ENCODE results near the gene CTNNA1.
"Not testable (repeated sequence)": the region's sequence is repeated elsewhere in the genome, so short reads cannot be mapped to it uniquely, and the experiment has no call there.

Gene CTNNA1

DNA sequence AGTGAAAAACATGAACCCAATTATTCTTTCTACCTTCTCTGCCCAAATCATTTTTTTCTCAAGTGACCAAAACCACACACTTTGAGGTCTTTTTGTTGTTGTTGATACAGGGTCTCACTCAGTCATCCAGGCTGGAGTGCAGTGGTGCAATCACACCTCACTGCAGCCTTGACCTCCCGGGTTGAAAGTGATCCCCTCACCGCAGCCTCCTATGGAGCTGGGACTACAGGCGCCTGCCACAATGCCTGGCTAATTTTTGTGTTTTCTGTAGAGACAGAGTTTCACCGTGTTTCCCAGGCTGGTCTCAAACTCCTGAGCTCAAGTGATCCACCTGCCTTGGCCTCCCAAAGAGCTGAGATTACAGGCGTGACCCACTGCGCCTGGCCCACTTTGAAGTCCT lies 8.4 kb downstream of the CTNNA1 start:
- not testable (repeated sequence) for DNase-seq

DNA sequence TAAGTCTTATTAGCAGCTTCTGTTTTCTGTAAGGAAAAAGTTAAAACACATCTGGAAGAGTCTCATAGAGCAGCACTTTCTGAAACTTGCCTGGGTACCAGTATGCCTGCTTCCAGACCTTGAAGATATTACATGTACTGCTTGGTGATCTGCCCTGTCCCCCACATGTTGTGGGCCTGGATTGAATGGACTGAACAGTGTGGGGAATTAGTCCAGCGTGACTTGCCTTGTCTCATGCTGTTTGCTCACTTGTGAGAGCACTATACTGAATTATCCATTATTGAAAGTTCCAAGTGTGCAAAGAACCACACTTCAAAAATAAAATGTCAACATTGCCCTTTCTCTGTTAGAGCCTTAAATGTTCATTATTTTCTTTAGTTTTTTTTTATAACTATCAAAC lies 8.9 kb downstream of the CTNNA1 start:
- DNase-seq = no peak

DNA sequence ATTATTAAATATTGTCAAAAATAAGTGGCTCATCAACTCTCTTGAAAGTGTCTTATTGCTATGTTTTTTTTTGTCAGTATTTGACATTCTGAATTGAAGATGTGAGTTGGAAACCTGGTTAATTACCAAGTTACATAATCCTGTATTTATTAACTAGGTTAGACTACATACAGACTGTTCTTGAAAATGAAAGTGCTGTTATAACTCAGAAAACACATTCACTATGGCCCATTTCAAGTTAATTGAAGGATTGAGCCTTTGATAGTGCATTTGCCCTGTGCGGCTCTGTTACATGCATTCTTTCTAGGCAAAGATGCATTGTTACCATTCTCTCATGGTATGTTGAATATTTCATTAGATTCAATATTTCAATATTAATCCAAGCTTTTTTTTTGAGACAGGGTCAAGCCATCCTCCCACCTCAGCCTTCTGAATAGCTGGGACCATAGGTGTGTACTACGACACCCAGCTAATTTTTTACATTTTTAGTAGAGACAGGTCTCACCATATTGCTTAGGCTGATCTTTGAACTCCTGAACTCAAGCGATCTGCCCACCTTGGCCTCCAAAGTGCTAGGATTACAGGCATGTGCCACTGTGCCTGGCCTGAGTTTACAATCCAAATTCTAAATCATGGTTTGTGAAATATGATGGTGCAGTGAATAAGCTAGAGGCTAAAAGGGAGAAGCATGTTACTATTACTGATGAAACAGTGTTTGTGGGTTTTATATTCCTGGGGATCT lies 10.0 kb downstream of the CTNNA1 start:
- no peak for DNase-seq

DNA sequence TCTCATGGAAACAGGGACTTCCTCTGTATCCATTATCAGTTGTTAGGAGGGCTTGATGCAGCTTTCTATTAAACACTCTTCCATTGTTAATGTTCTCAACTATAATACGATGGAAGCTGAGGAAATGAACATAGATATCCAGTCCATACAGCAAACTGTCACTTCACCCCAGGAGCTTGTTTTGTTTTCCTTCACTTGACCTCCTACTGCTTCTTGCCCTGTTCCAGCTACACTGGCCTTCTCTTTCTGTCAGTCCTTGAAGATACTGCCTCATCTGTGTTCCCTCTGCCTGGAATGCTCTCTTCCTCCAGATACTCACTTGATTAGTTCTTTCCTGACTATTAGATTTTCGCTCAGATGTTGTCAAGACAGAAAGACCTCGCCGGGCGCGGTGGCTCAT lies 17.1 kb downstream of the CTNNA1 start:
- DNase-seq = no peak

DNA sequence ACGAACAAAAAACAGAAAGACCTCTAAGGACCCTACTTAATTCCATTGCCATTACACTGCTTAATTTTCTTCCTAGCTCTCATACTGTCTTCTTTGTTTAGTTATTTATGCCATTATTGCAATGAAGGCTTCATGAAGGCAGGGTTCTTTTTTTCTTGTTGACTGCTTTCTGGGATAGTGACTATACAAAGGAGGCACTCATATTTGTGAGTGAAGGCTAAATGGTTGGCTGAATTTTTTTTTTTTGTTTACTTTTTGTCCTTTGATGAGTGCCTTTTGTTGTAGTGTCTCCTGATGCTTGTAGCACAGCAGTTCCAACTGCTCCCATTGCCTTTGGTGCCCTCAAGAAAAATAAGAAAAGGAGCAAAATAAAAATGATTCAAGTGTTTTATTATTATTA lies 17.8 kb downstream of the CTNNA1 start:
- DNase-seq = no peak

DNA sequence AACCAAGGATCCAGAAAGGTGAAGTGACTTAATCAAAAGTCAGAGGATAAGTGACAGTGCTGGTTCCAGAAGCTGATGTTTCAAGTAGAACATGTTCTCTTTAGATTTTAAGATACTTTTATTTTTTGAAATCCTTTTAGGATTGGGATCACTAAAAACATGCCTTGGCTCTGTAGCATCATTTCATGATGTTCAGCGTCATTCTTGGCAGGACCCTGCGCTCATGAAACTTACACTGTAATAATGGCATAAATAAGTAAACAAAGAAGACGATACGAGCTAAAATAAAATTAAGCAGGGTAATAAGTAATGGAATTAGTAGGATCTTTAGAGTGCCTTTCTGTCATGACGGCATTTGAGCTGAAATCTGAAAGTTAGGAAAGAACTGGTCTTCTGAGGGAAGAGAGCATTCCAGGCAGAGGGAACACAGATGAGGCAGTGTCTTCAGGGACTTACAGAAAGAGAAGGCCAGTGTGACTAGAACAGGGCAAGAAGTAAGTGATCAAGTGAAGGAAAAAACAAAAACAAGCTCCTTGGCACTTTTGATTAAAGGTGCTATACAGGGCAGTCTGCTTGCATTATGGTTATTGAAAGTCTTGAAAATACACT lies 19.9 kb downstream of the CTNNA1 start:
- DNase-seq = no peak

DNA sequence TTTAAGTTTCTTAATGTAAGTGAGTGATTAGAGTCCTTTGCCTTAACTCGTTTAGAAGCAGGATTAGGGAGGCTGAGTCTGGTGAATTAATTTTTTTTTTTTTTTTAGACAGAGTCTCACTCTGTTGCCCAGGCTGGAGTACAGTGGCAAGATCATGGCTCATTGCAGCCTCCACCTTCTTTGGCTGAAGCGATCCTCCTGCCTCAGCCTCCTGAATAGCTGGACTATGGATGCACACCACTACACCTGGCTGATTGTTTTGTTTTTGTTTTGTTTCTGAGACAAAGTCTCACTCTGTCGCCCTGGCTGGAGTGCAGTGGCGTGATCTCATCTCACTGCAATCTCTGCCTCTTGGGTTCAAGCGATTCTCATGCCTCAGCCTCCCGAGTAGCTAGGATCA lies 20.4 kb downstream of the CTNNA1 start:
- DNase-seq = not testable (repeated sequence)

DNA sequence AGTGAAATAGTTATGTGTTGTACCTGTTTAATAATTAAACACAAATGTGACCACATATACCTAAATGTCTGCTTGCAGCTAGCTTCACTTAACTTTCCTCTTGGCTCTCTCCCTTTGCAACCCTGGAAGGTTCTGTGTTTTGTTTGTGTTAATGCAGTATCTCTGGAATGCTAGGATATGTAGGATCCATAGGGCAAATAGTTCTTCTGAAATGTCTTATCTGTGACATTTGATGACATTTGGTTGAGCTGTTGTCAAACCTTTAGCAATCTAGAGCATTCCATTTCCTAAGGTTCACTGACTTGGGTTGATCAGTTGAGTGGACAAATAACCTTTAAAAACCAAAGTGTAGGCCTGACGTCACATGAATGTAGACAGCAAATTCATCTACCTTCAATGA lies 21.8 kb downstream of the CTNNA1 start:
- DNase-seq = no peak

DNA sequence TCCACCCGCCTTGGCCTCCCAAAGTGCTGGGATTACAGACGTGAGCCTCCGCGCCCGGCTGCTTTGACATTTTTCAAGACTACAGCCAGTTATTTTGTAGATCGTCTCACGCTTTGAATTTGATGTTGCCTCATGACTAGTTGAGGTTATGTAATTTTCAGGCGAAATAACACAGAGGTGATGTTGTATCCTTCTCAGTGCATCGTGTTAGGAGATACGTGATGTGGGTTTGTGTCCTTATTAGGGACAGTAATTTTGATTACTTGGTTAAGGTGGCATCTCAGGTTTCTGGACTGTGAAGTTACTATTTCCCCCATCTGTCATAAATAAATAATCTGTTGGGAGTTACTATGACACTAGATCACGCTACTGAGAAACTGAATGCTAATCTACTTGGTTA lies 25.0 kb downstream of the CTNNA1 start:
- DNase-seq = no peak

DNA sequence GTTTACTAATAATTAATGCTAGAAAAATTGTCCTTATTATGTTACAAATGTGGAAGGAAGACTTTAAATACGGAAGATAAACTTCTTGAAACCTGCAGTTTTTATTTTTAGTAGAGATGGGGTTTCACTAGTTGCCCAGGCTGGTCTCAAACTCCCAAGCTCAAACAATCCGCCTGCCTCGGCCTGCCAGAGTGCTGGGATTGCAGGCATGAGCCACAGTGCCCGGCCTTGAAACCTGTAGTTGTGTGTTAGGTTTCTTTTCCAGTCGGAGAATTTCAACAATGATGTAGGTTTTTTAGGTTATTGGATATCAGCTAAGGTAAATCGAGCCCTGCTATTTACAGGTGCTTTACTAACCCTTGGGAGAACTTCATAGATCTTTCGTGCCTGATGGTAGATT lies 30.8 kb downstream of the CTNNA1 start:
- DNase-seq = no peak

DNA sequence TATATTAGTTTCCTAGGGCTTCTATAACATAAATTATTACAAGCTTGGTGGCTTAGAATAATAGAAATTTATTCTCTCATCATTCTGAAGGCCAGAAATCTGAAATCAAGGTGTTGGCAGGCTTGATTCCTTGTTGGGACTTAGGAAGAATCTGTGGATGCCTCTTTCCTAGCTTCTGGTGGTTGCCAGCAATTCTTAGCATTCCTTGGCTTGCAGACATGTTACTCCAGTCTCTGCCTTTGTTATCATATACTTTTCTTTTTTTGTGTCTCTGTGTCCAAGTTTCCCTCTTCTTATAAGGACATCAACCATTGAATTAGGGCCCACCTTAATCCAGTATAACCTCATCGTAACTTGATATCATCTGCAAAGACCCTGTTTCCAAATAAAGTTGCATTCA lies 31.4 kb downstream of the CTNNA1 start:
- DNase-seq = no peak

DNA sequence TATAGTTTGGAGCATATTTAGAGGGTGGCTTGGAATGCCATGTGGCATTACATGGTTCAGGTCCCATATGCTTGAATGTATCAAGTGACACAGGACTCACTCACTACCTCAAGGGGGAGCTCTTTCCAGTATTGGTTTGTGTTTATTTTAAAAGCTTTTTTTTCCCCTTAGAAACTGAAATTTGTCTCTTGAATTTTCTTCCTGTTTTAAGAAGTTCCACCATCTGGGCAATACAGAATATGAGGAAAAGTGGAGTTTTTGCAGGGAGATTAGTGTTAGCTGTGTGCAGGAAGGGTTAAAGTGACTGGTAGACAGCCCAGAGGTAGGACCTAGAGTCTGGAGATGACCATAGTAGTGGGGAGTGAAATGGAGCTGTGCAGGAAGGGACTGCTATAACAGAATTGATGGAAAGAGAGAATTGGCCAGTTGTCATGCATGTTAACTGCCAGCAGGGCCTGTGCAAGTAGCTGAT lies 36.6 kb downstream of the CTNNA1 start:
- no peak for DNase-seq

DNA sequence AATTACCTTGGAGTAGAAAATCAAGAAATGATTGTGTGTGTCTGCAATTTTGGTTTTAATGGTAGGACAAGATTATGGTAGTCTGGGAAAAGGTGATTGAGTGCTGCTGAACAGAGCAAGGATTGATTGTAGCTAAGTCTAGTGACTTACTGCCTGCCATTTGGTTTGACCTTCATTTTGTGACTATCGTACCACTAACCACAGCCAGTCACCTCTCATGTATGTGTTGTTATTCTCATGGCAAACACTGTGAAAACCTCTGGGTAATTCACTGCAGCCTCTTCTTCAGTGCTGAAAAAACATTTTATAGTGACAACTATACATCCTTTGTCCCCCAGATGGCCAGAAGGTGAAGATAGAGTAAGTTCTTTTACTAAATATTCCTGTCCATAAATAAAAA lies 37.5 kb downstream of the CTNNA1 start:
- DNase-seq = no peak

DNA sequence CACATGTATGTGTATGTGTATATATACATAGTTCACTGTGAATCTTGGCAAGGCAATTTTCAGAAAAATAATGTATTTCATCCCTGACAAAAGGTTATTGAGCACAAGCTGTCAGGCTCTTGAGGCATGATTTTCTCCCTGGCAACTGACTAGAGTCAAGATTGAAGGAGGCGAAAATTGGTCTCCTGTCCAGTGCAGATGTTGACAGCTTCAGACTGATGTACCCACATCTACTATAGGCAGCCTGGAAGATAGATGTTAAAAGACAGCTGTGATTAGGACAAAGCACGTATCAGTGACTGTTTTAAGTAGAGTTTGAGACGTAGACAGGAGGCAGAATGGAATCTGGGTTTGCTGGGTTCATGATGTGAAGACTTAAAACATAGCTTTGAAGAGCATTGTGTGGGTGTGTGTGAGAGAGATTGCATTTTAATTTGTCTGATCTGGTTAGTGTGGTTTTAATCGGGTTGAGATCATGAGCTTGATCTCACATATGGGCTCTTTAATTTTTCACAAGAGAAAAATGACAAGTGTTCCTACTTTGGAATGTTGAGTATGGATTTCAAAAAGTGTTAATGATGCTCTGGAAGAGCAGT lies 39.1 kb downstream of the CTNNA1 start:
- no peak for DNase-seq

DNA sequence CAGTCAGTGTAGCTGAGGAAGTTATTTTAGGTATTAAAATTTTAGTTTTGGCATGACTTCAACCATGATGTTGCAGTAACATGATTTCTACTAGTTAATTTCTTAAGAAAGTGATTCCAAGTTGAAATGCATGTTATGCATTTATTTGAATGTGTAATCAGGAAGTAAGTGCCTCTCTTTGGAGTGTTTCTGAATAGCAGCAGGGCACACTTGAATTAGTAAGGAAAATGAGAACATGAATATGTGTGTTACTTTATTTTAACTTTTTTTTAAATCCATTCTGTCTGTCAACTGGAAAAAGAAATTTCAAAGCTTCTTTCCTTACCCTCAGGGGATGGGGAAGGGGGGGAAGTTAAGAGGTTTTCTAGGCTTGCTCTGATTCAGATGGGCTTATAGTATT lies 40.4 kb downstream of the CTNNA1 start:
- no peak for DNase-seq

DNA sequence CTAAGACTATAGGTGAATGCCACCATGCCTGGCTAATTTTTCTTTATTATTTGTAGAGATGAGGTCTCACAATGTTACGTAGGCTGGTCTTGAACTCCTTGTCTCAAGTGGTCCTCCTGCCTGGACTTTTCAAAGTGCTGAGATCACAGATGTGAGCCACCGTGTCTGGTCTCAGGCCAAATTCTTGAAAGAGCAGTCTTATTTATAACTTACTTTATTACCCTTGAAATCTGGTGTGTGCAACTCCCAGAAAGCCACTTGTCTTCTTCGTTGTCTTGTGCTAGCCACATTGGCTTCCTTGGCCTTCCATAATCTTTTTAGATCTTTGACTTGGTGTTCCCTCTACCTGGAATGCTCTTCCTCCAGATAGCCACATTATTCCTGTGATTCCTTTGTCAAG lies 50.1 kb downstream of the CTNNA1 start:
- DNase-seq = no peak

DNA sequence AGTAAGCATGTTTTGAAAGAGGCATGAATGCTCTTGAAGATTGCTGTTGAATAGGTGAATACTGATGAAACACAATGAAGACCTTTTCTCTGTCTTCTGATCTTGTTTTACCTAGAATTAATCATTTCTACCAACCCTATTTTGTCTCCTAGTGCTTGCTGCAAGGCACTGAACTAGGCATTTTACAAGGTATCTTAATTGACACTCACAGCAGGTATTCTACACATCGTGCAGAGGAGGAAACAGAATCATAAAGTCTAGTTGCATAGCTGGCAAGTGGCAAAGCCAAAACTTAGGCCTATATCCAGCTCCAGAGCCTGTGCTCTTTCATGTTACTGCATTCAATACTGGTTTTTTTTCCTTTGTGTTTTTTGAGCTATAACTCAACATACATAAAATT lies 50.7 kb downstream of the CTNNA1 start:
- no peak for DNase-seq

DNA sequence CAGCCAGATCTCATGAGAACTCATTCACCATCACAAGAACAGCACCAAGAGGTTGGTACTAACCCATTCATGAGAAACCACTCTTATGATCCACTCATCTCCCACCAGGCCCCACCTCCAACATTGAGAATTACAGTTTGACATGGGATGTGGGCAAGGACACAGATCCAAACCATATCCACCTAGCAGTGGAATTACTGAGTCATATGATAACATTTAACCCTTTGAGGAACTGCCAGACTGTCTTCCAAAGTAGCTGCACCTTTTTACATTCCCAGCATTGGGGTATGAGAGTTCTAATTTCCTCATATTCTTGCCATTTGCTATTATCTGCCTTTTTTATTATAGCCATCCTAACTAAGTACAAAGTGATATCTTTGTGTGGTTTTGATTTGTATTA lies 51.9 kb downstream of the CTNNA1 start:
- no peak for DNase-seq

DNA sequence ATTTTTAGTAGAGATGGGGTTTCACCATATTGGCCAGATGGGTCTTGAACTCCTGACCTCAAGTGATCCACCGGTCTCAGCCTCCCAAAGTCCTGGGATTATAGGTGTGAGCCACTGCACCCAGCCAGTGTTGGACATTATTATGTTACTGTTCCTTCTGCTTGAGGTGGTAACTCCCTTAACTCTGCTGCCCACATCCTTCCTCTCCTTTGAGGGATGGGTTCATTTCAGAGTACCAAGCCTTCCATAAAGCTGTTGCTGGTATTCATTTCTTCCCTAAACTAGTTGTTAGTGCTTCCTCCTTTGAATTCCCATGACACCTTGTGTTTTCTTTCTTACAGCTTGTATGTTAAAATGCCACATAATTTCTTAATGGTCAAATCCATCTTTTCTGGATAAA lies 54.0 kb downstream of the CTNNA1 start:
- no peak for DNase-seq

DNA sequence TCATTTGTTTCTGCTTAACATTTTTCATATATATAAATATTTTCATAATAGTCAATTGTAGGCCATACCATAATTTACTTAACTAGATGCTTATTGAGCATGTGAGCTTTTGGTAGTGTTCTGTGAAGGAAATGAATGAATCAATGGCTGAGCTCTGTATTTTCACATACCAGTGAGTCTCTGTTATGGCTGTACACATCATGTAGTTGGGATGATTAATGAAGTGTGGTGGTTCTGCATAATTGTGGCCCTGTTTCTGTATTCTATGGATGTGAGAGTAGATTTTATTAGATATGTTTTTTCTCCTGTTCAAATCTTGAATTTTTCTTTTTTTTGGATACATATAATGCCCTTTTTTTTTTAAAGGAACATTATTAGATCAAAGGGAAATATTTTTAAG lies 56.2 kb downstream of the CTNNA1 start:
- DNase-seq = no peak

DNA sequence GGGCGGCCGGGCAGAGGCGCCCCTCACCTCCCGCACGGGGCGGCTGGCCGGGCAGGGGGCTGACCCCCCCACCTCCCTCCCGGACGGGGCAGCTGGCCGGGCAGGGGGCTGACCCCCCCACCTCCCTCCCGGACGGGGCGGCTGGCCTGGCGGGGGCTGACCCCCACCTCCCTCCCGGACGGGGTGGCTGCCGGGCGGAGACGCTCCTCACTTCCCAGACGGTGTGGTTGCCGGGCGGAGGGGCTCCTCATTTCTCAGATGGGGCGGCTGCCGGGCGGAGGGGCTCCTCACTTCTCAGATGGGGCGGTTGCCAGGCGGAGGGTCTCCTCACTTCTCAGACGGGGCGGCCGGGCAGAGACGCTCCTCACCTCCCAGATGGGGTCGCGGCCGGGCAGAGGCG lies 57.6 kb downstream of the CTNNA1 start:
- DNase-seq = not testable (repeated sequence)

DNA sequence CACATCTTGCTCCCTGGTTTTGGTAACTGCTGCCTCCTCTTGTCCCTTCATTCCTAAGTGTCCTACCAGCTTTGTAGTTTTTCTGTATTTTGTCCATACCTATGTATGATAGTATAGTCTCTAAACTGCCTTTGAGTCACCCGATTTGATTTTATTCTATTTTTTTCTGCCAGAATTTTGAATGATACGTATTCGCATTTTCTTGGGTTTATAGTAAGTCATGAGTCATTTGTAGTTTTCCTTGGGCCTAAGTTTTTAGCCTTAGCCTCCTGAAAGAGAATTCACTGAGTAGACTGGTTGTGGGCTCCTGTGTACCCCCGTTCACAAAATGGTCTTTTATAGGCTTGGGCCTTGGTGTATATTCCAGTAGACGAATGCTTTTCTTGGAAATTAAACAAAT lies 62.3 kb downstream of the CTNNA1 start:
- DNase-seq = no peak

DNA sequence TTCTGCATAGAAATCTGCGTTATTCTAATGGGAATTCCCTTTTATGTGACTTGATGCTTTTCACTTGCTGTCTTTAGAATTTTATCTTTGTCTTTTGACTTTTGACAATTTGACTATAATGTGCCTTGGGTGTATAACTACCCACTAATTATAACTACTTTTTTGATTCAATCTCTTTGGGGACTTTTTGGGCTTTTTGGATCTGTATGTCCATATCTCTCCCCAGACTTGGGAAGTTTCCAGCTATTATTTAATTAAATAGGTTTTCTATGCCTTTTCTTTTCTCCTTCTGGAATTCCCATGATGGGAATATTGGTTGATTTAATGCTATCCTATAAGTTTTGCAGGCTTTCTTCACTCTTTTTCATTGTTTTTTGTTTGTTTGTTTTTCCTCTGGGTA lies 64.0 kb downstream of the CTNNA1 start:
- DNase-seq = no peak

DNA sequence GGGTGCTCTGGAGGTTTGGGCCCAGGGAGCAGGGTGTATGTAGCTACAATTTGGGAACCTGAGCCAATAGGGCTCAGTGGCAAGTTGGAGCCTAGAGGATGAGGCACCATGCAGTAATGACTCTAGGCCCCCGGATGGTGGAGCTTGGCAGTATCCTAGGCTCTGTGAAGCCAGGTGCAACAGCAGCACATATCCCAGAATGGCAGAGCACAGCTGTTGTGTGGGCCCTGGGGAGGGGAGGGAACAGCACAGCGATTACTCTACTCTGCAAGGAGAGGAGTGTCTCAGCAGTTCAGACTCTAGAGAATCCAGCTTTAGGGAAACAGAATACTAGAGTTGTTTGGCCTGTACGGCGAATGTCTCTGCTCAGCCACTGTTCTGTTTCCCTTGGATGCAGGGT lies 65.9 kb downstream of the CTNNA1 start:
- DNase-seq = no peak

DNA sequence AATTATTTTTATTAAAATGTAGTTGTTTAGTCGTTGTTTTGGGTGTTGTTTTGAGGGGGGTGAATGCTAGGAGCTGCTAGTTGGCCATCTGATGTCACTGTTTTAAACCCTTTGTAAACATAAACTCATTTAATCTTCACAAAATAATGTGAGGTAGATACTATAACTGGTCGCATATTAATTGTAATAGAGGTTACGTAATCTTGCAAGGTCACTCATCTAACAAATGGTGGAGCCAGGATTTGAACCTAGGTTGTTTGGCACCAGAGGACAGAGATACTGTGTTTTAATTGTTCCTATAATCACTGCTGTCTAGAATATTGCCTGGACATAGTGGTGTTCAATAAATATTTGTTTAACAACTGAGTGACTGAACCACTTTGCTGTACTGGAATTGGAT lies 67.5 kb downstream of the CTNNA1 start:
- DNase-seq = no peak

All from CD4-positive, alpha-beta T cell treated with Interferon gamma for 1 hour (primary cell).